NB4 (cell line): ENCODE results near the gene SPEG.

Experiments used
- DNase-seq: peaks from one replicate; pipeline ENCODE4 v3.0.0; 2010; ENCODE audit warnings: low read depth
- H3K4me3 ChIP-seq: one replicate; pipeline ENCODE4 v1.5.1; 2011; ENCODE audit warnings: mild to moderate bottlenecking, low read depth, low read length, moderate library complexity
- CTCF ChIP-seq: IDR thresholded peaks from one replicate; pipeline ENCODE4 v1.5.1; 2012; ENCODE audit warnings: low read depth, low read length
- MAX ChIP-seq: IDR thresholded peaks from 2 replicates; pipeline ENCODE4 v1.6.1; 2011; ENCODE audit warnings: low read depth, low read length
- MYC ChIP-seq: IDR thresholded peaks from 2 replicates; pipeline ENCODE4 v1.6.1; 2011; ENCODE audit warnings: low read depth, low read length
- POLR2A ChIP-seq: IDR thresholded peaks from 2 replicates; pipeline ENCODE4 v1.6.1; 2011; ENCODE audit warnings: mild to moderate bottlenecking; ENCODE audit not compliant: insufficient read length; ENCODE audit errors: extremely low read depth

Gene SPEG

GRCh38 chr2:219447242-219448098 is 12.8 kb downstream of the SPEG start:
- H3K4me3 ChIP-seq, result no peak overlapping the region
- no peak for TF ChIP-seq CTCF
- TF ChIP-seq POLR2A, result no peak
- TF ChIP-seq MYC, result no peak
- TF ChIP-seq MAX, result no peak
- no peak for DNase-seq

- H3K4me3 ChIP-seq, result no peak overlapping the region
- TF ChIP-seq MAX (no peak), CTCF (no peak)
- DNase-seq, result no peak
Observed at GRCh38 chr2:219448099-219448775, 13.6 kb downstream of the SPEG start.

- TF ChIP-seq POLR2A (no peak), CTCF (peak; percentile 24)
- peak; percentile 50 for DNase-seq
- H3K4me3 ChIP-seq, result no peak overlapping the region
Observed at GRCh38 chr2:219448776-219449341, 14.2 kb downstream of the SPEG start.

GRCh38 chr2:219449609-219450008 is 15.0 kb downstream of the SPEG start:
- DNase-seq, result no peak
- TF ChIP-seq CTCF, result no peak
- TF ChIP-seq MAX, result no peak
- TF ChIP-seq POLR2A, result no peak
- TF ChIP-seq MYC, result no peak
- H3K4me3 ChIP-seq, result no peak overlapping the region

GRCh38 chr2:219451661-219452360 is 17.2 kb downstream of the SPEG start:
- no peak overlapping the region for H3K4me3 ChIP-seq
- TF ChIP-seq POLR2A, result no peak
- no peak for TF ChIP-seq CTCF
- no peak for TF ChIP-seq MAX
- no peak for DNase-seq
